H1 (cell line): ENCODE data around the gene MARCKS. TPM values are rescaled to one million over a fixed set of nuclear protein-coding genes. Genes with fewer than 3 reads are reported as not detected.

Source experiments
- CTCF ChIA-PET: fragments of 300-600 bp; sonication (Branson Sonifier 250); formaldehyde crosslinking; loops from one replicate; lab custom pipeline; 2021; ENCODE audit not compliant: partially characterized antibody; lab: Charles Lee
- POLR2A ChIA-PET: fragments of 300-600 bp; sonication (Branson Sonifier 250); formaldehyde crosslinking; loops from one replicate; lab custom pipeline; 2021; ENCODE audit warnings: inconsistent platforms; ENCODE audit not compliant: partially characterized antibody; lab: Charles Lee
- DNase-seq, 2 experiments: peaks; one replicate each; pipeline versions ENCODE4 v3.0.0 to v3.0.0-alpha.2; 2010 to 2022; ENCODE audit warnings: low spot score in 2 of 2, low read depth in 1 of 2, mixed read lengths in 1 of 2
- FAIRE-seq: peaks from 2 replicates; lab custom pipeline; 2011; peaks lifted over from hg19 to GRCh38; lab: Jason Lieb, UNC
- H2AFZ ChIP-seq: 2 replicates; pipeline ENCODE4 v1.8.1; 2012; ENCODE audit warnings: low read length, inconsistent platforms
- H2AK5ac ChIP-seq: 2 replicates; pipeline ENCODE4 v1.6.1; 2013; ENCODE audit warnings: low read depth, low read length
- H2BK120ac ChIP-seq: replicated peaks from 2 replicates; pipeline ENCODE3; 2013; ENCODE audit warnings: low read depth, low read length, inconsistent platforms
- H2BK12ac ChIP-seq: 2 replicates; pipeline ENCODE4 v1.6.1; 2013; ENCODE audit warnings: low read depth, low read length
- H2BK15ac ChIP-seq: 2 replicates; pipeline ENCODE4 v1.6.1; 2013; ENCODE audit warnings: low read length
- H2BK20ac ChIP-seq: 2 replicates; pipeline ENCODE4 v1.6.1; 2013; ENCODE audit warnings: low read length
- H2BK5ac ChIP-seq: 2 replicates; pipeline ENCODE4 v1.6.1; 2013; ENCODE audit warnings: low read depth, low read length
- H3K14ac ChIP-seq: 2 replicates; pipeline ENCODE4 v1.6.1; 2013; ENCODE audit warnings: inconsistent platforms; ENCODE audit not compliant: insufficient read length
- H3K18ac ChIP-seq: 2 replicates; pipeline ENCODE4 v1.6.1; 2013; ENCODE audit warnings: low read length; ENCODE audit errors: extremely low read depth
- H3K23ac ChIP-seq: 2 replicates; pipeline ENCODE4 v1.6.1; 2013; ENCODE audit warnings: inconsistent platforms; ENCODE audit not compliant: insufficient read length
- H3K23me2 ChIP-seq: 2 replicates; pipeline ENCODE4 v1.6.1; 2013; ENCODE audit warnings: low read depth, low read length
- H3K27ac ChIP-seq: 2 replicates; pipeline ENCODE4 v1.6.1; 2011; ENCODE audit warnings: low read depth, low read length, inconsistent platforms
- H3K27me3 ChIP-seq, 4 experiments: replicated peaks in 1 of 4; 1 replicate in 1 of 4; 2 replicates in 3 of 4; pipeline versions ENCODE4 v1.6.1 to v1.8.1; 2011 to 2013; ENCODE audit warnings: low read length in 3 of 4, mild to moderate bottlenecking in 3 of 4, inconsistent platforms in 2 of 4, mixed read lengths in 2 of 4, moderate library complexity in 1 of 4; ENCODE audit not compliant: control insufficient read depth in 3 of 4, insufficient read depth in 3 of 4; ENCODE audit errors: extremely low read depth in 1 of 4
- H3K36me3 ChIP-seq, 4 experiments: 2 replicates each; pipeline versions ENCODE4 v1.6.1 to v1.8.1; 2011 to 2013; ENCODE audit warnings: mild to moderate bottlenecking in 4 of 4, low read length in 3 of 4, moderate library complexity in 2 of 4, control low read depth in 1 of 4, inconsistent platforms in 1 of 4; ENCODE audit not compliant: insufficient read depth in 4 of 4, control insufficient read depth in 2 of 4
- H3K4ac ChIP-seq: replicated peaks from 2 replicates; pipeline ENCODE3; 2013; ENCODE audit warnings: low read length, low read depth, mixed read lengths, inconsistent platforms; ENCODE audit not compliant: insufficient read length
- H3K4me1 ChIP-seq, 4 experiments: replicated peaks in 1 of 4; 1 replicate in 1 of 4; 2 replicates in 3 of 4; pipeline versions ENCODE4 v1.6.1 to v1.8.1; 2011 to 2013; ENCODE audit warnings: low read length in 3 of 4, inconsistent platforms in 2 of 4, mixed read lengths in 1 of 4; ENCODE audit not compliant: insufficient read depth in 4 of 4, control insufficient read depth in 3 of 4
- H3K4me2 ChIP-seq, 2 experiments: 2 replicates each; pipeline versions ENCODE4 v1.6.1 to v1.8.1; 2011 to 2013; ENCODE audit warnings: low read depth in 2 of 2, low read length in 2 of 2, control low read depth in 1 of 2, inconsistent platforms in 1 of 2, mild to moderate bottlenecking in 1 of 2; ENCODE audit not compliant: insufficient read depth in 1 of 2
- H3K4me3 ChIP-seq, 4 experiments: fragments of 200-600, 300-600 bp in 1 of 4; sonication (generic), shearing (Covaris generic), sonication (Bioruptor Twin) in 1 of 4; 2 replicates each; pipeline versions ENCODE4 v1.5.1 to v1.8.1; 2011 to 2016; ENCODE audit warnings: low read length in 4 of 4, low read depth in 3 of 4, control low read depth in 2 of 4, inconsistent platforms in 2 of 4, mild to moderate bottlenecking in 2 of 4, mixed read lengths in 1 of 4, moderate library complexity in 1 of 4; ENCODE audit not compliant: insufficient read depth in 2 of 4; ENCODE audit errors: extremely low read depth in 1 of 4
- H3K56ac ChIP-seq: replicated peaks from 2 replicates; pipeline ENCODE3; 2013; ENCODE audit warnings: low read depth, mild to moderate bottlenecking, mixed read lengths, low read length, inconsistent platforms; ENCODE audit not compliant: insufficient read length
- H3K79me1 ChIP-seq: 2 replicates; pipeline ENCODE4 v1.6.1; 2013; ENCODE audit warnings: low read depth, low read length, control low read depth
- H3K79me2 ChIP-seq, 2 experiments: 2 replicates each; pipeline versions ENCODE4 v1.6.1 to v1.8.1; 2012 to 2013; ENCODE audit warnings: low read length in 2 of 2, mild to moderate bottlenecking in 2 of 2, inconsistent platforms in 1 of 2; ENCODE audit not compliant: insufficient read depth in 2 of 2, control insufficient read depth in 1 of 2
- H3K9ac ChIP-seq, 4 experiments: replicated peaks in 1 of 4; 1 replicate in 1 of 4; 2 replicates in 3 of 4; pipeline versions ENCODE4 v1.6.1 to v1.8.1; 2011 to 2013; ENCODE audit warnings: low read depth in 3 of 4, low read length in 3 of 4, control low read depth in 2 of 4, mild to moderate bottlenecking in 2 of 4, moderate library complexity in 2 of 4, inconsistent platforms in 1 of 4; ENCODE audit errors: extremely low read depth in 1 of 4
- H3K9me3 ChIP-seq, 2 experiments: 2 replicates each; pipeline versions ENCODE4 v1.6.1 to v1.8.1; 2012 to 2013; ENCODE audit warnings: mild to moderate bottlenecking in 2 of 2, moderate library complexity in 2 of 2, control low read depth in 1 of 2, inconsistent platforms in 1 of 2, low read depth in 1 of 2, low read length in 1 of 2, mixed read lengths in 1 of 2; ENCODE audit not compliant: insufficient read depth in 2 of 2
- H4K20me1 ChIP-seq, 2 experiments: replicated peaks in 1 of 2; 2 replicates each; pipeline versions ENCODE3 to v1.8.1; 2011 to 2013; ENCODE audit warnings: inconsistent platforms in 2 of 2, low read length in 2 of 2, mild to moderate bottlenecking in 1 of 2; ENCODE audit not compliant: insufficient read depth in 2 of 2, control insufficient read depth in 1 of 2
- H4K5ac ChIP-seq: 2 replicates; pipeline ENCODE4 v1.6.1; 2013; ENCODE audit warnings: low read length, low read depth, mixed read lengths, inconsistent platforms; ENCODE audit not compliant: insufficient read length
- H4K8ac ChIP-seq: 2 replicates; pipeline ENCODE4 v1.8.0; 2013; ENCODE audit warnings: mild to moderate bottlenecking, moderate library complexity, low read length, inconsistent platforms; ENCODE audit not compliant: insufficient read depth; ENCODE audit errors: extremely low read depth
- H4K91ac ChIP-seq: replicated peaks from 2 replicates; pipeline ENCODE3; 2013; ENCODE audit warnings: low read length, mixed read lengths, inconsistent platforms; ENCODE audit not compliant: insufficient read length
- CTBP2 ChIP-seq: IDR thresholded peaks from 2 replicates; pipeline ENCODE4 v1.7.0; 2011; ENCODE audit warnings: borderline replicate concordance, mild to moderate bottlenecking, moderate library complexity, mixed read lengths, low read length; ENCODE audit not compliant: insufficient read depth, insufficient read length
- EP300 ChIP-seq, 2 experiments: IDR thresholded peaks; 1 replicate in 1 of 2; 2 replicates in 1 of 2; pipeline ENCODE4 v1.6.1; 2011 to 2012; ENCODE audit warnings: low read depth in 2 of 2, low read length in 2 of 2, mild to moderate bottlenecking in 2 of 2, borderline replicate concordance in 1 of 2, inconsistent platforms in 1 of 2, moderate library complexity in 1 of 2
- FOSL1 ChIP-seq: IDR thresholded peaks from 2 replicates; pipeline ENCODE4 v1.6.1; 2011; ENCODE audit warnings: mild to moderate bottlenecking, low read depth, low read length, moderate library complexity; ENCODE audit not compliant: insufficient read depth
- KDM5A ChIP-seq: fragments of 200-600 bp; IDR thresholded peaks from 2 replicates; pipeline ENCODE4 v1.7.1; 2012; ENCODE audit warnings: mild to moderate bottlenecking, low read length, inconsistent platforms, mixed read lengths
- MAX ChIP-seq: IDR thresholded peaks from 2 replicates; pipeline ENCODE4 v1.6.1; 2012; ENCODE audit warnings: inconsistent platforms
- NRF1 ChIP-seq: IDR thresholded peaks from 2 replicates; pipeline ENCODE4 v1.6.1; 2011; ENCODE audit warnings: mild to moderate bottlenecking, low read depth, low read length, improper control_type of control experiment
- RXRA ChIP-seq: IDR thresholded peaks from 2 replicates; pipeline ENCODE4 v1.6.1; 2011; ENCODE audit warnings: low read depth, mild to moderate bottlenecking, low read length, moderate library complexity; ENCODE audit not compliant: insufficient read depth
- SP2 ChIP-seq: IDR thresholded peaks from 2 replicates; pipeline ENCODE4 v1.6.1; 2012; ENCODE audit warnings: mild to moderate bottlenecking, low read length, inconsistent platforms
- WGBS, 2 experiments: shearing (Covaris generic) in 1 of 2; methylation state at CpG; one replicate each; pipeline versions ENCODE4 v1.1.6 to v1.1.7; 2013 to 2015; ENCODE audit warnings: low lambda C conversion rate in 2 of 2, mixed read lengths in 2 of 2, inconsistent platforms in 1 of 2, low coverage in 1 of 2, missing lambda C conversion rate in 1 of 2; ENCODE audit not compliant: insufficient replicate concordance in 2 of 2, insufficient coverage in 1 of 2, insufficient read length in 1 of 2; ENCODE audit errors: extremely low coverage in 1 of 2, missing lambda C conversion rate in 1 of 2; 5-methylcytosine and 5-hydroxymethylcytosine counted together
- polyA plus RNA-seq, 7 experiments: library from polyadenylated mRNA; depleted of rRNA in 3 of 7; stranded (reverse) in 5 of 7; unstranded in 2 of 7; fragments of >200 nt in 5 of 7; fragments of 200-250 nt in 2 of 7; gene quantifications; 1 replicate in 5 of 7; 2 replicates in 1 of 7; 4 replicates in 1 of 7; pipeline versions ENCODE4 v1.2.1 to v1.2.3, GENCODE V29; 2011 to 2013; ENCODE audit warnings: missing spikeins in 2 of 7, mixed read lengths in 2 of 7
- total RNA-seq: library from RNA; stranded (reverse); fragmentation: NEBNext Ultra II Directional; extraction: Animal tissue kit (Norgen Biotek cat#: 25700); gene quantifications from 2 replicates; pipeline ENCODE4 v1.2.1, GENCODE V29; 2021

MARCKS gene
- total and polyA plus RNA-seq, 2 of the 8 experiments (the other 6 are each of a cell fraction or from before 2014, with no cell fraction given), result 26.6 to 111 TPM

GRCh38 chr6:113818578-113818977 is 38.6 kb upstream of the MARCKS start:
- H3K18ac ChIP-seq, result no peak overlapping the region
- no peaks in the 10 kb centered on the region for H3K79me1 ChIP-seq
- WGBS, 2 experiments, result 87% methylated on average over 1 of the region's 1 CpG; no CpG with 5 or more reads in 1 of the 2 experiments
- no peak overlapping the region for H3K9ac ChIP-seq
- no peak overlapping the region for H2AFZ ChIP-seq
- H3K27me3 ChIP-seq, result peaks cover 0 to 1% (median 0%) of the 10 kb centered on the region in 4 experiments; a peak in 1 of 7 replicates
- no peak overlapping the region for H3K56ac ChIP-seq
- no peak overlapping the region for H2BK15ac ChIP-seq
- ChIA-PET POLR2A (no interaction called here), CTCF (no interaction called here)
- no peak overlapping the region for H2BK120ac ChIP-seq
- no peaks in the 10 kb centered on the region for H4K20me1 ChIP-seq
- H3K23ac ChIP-seq, result no peak overlapping the region
- DNase-seq, result no peak
- H2BK5ac ChIP-seq, result no peak overlapping the region
- H4K8ac ChIP-seq, result no peak overlapping the region
- no peak overlapping the region for H2BK12ac ChIP-seq
- H3K4me3 ChIP-seq, result no peak overlapping the region
- no peak for FAIRE-seq
- no peak overlapping the region for H2BK20ac ChIP-seq
- no peak for TF ChIP-seq MAX
- TF ChIP-seq SP2, result no peak
- no peak for TF ChIP-seq EP300 (IDR thresholded peaks at IDR 0.05; ENCODE audit: borderline replicate concordance in 1 of 2, low read depth in 2 of 2, low read length in 2 of 2)
- no peak for TF ChIP-seq KDM5A
- no peak for TF ChIP-seq FOSL1
- no peak for TF ChIP-seq CTBP2
- no peak for TF ChIP-seq RXRA
- TF ChIP-seq NRF1, result no peak
- H3K4me1 ChIP-seq, result no peaks in the 10 kb centered on the region
- H2AK5ac ChIP-seq, result no peak overlapping the region
- no peak overlapping the region for H3K27ac ChIP-seq
- H3K79me2 ChIP-seq, result no peaks in the 10 kb centered on the region
- H4K5ac ChIP-seq, result no peak overlapping the region
- H3K9me3 ChIP-seq, result no peaks in the 10 kb centered on the region
- no peaks in the 10 kb centered on the region for H3K36me3 ChIP-seq
- H4K91ac ChIP-seq, result no peak overlapping the region
- H3K4me2 ChIP-seq, result no peak overlapping the region
- H3K4ac ChIP-seq, result no peak overlapping the region
- no peak overlapping the region for H3K14ac ChIP-seq
- H3K23me2 ChIP-seq, result no peaks in the 10 kb centered on the region
